Endodermal cell (in vitro differentiated cells): Measurements from ENCODE around the gene ADAM23. TPM values are rescaled to one million over a fixed set of nuclear protein-coding genes. Genes with fewer than 3 reads are reported as not detected.

ENCODE experiments used
- DNase-seq: peaks from one replicate; pipeline ENCODE4 v3.0.0-alpha.2; 2017
- H3K27ac ChIP-seq: 2 replicates; pipeline ENCODE4 v1.5.1; 2013; ENCODE audit warnings: mild to moderate bottlenecking, low read depth, low read length, moderate library complexity
- H3K27me3 ChIP-seq: 2 replicates; pipeline ENCODE4 v1.6.1; 2013; ENCODE audit warnings: mild to moderate bottlenecking, low read length, moderate library complexity; ENCODE audit not compliant: insufficient read depth, control insufficient read depth, poor library complexity, severe bottlenecking
- H3K36me3 ChIP-seq: 2 replicates; pipeline ENCODE4 v1.7.0; 2013; ENCODE audit warnings: mild to moderate bottlenecking, low read length, moderate library complexity; ENCODE audit not compliant: control insufficient read depth, insufficient read depth
- H3K4me1 ChIP-seq: one replicate; pipeline ENCODE4 v1.7.0; 2013; ENCODE audit warnings: low read length; ENCODE audit not compliant: control insufficient read depth, insufficient read depth
- H3K4me3 ChIP-seq: 2 replicates; pipeline ENCODE4 v1.5.1; 2013; ENCODE audit warnings: mild to moderate bottlenecking, low read length, moderate library complexity
- H3K9ac ChIP-seq: 2 replicates; pipeline ENCODE4 v1.6.1; 2013; ENCODE audit warnings: mild to moderate bottlenecking, low read length, moderate library complexity; ENCODE audit not compliant: poor library complexity, severe bottlenecking; ENCODE audit errors: extremely low read depth
- H3K9me3 ChIP-seq: 2 replicates; pipeline ENCODE4 v1.6.1; 2013; ENCODE audit warnings: mild to moderate bottlenecking, low read length, moderate library complexity; ENCODE audit not compliant: control insufficient read depth
- H3K27ac Mint-ChIP-seq: 2 replicates; pipeline ENCODE4 v1.8.0; 2020; ENCODE audit warnings: mixed read lengths
- H3K27me3 Mint-ChIP-seq: 2 replicates; pipeline ENCODE4 v1.8.0; 2021; ENCODE audit warnings: mild to moderate bottlenecking, mixed read lengths; ENCODE audit not compliant: insufficient read depth
- H3K36me3 Mint-ChIP-seq: 2 replicates; pipeline ENCODE4 v1.8.0; 2020; ENCODE audit warnings: low read depth, mixed read lengths
- H3K4me1 Mint-ChIP-seq: 2 replicates; pipeline ENCODE4 v1.8.0; 2020; ENCODE audit warnings: mixed read lengths
- H3K4me3 Mint-ChIP-seq: 2 replicates; pipeline ENCODE4 v1.8.0; 2020; ENCODE audit warnings: mild to moderate bottlenecking, moderate library complexity, mixed read lengths
- H3K9me3 Mint-ChIP-seq: 2 replicates; pipeline ENCODE4 v1.8.0; 2020; ENCODE audit warnings: mild to moderate bottlenecking, mixed read lengths
- WGBS, 2 experiments: methylation state at CpG; one replicate each; pipeline versions ENCODE4 v1.1.5 to v1.1.7; 2013; ENCODE audit warnings: missing lambda C conversion rate in 2 of 2, mixed read lengths in 1 of 2; ENCODE audit not compliant: insufficient coverage in 1 of 2, insufficient read length in 1 of 2; 5-methylcytosine and 5-hydroxymethylcytosine counted together
- total RNA-seq, 2 donors: library from RNA; stranded (reverse); fragmentation: NEBNext Ultra II Directional in 1 of 2; extraction: Animal tissue kit (Norgen Biotek cat#: 25700) in 1 of 2; gene quantifications; 2 replicates in 1 of 2; 3 replicates in 1 of 2; pipeline ENCODE4 v1.2.1, GENCODE V29; 2021
- TF ChIP-seq, protein P1 (sequence below): fragments of 200-600 bp; sonication (generic); conservative IDR thresholded peaks from 2 replicates; pipeline ENCODE4 v1.5.0; 2021; ENCODE audit warnings: antibody characterized with exemption, mild to moderate bottlenecking

ADAM23 gene
- total RNA-seq, 2 donors from 2014 or later, result 25.4 to 34.2 TPM

DNA sequence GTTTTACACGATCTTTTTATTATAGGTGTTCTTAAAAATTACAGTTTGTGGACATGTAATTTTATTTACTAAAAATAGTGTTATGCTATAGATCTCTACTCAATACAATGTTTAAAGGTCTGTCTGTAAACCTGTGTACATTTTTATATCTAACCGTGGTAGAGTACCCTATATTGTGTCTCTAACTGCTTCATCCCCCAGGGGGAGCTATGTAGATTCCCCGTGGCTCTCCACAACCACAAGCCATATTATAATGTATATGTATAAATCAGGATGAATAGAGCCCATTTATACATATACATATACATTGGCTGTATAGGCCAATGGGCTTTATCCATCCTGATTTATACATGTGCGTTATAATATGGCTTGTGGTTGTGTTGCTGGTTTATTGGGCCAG lies 59.4 kb downstream of the ADAM23 start:
- no peak overlapping the region for H3K27ac Mint-ChIP-seq
- no peaks in the 10 kb centered on the region for H3K27me3 Mint-ChIP-seq
- H3K4me3 Mint-ChIP-seq, result no peak overlapping the region
- H3K9me3 ChIP-seq, result no peaks in the 10 kb centered on the region
- no peaks in the 10 kb centered on the region for H3K36me3 ChIP-seq
- no peak overlapping the region for H3K4me3 ChIP-seq
- H3K4me1 Mint-ChIP-seq, result peaks cover 10% of the 10 kb centered on the region
- WGBS, 2 experiments, result 98% methylated on average over 3 of the region's 4 CpGs; no CpG with 5 or more reads in 1 of the 2 experiments
- H3K4me1 ChIP-seq, result no peaks in the 10 kb centered on the region
- DNase-seq, result no peak
- H3K9me3 Mint-ChIP-seq, result no peaks in the 10 kb centered on the region
- H3K27me3 ChIP-seq, result no peaks in the 10 kb centered on the region
- no peak overlapping the region for H3K27ac ChIP-seq
- H3K9ac ChIP-seq, result no peak overlapping the region
- H3K36me3 Mint-ChIP-seq, result peaks cover 8% of the 10 kb centered on the region
- TF ChIP-seq, protein P1, sequence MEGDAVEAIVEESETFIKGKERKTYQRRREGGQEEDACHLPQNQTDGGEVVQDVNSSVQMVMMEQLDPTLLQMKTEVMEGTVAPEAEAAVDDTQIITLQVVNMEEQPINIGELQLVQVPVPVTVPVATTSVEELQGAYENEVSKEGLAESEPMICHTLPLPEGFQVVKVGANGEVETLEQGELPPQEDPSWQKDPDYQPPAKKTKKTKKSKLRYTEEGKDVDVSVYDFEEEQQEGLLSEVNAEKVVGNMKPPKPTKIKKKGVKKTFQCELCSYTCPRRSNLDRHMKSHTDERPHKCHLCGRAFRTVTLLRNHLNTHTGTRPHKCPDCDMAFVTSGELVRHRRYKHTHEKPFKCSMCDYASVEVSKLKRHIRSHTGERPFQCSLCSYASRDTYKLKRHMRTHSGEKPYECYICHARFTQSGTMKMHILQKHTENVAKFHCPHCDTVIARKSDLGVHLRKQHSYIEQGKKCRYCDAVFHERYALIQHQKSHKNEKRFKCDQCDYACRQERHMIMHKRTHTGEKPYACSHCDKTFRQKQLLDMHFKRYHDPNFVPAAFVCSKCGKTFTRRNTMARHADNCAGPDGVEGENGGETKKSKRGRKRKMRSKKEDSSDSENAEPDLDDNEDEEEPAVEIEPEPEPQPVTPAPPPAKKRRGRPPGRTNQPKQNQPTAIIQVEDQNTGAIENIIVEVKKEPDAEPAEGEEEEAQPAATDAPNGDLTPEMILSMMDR, result peak; percentile 67

GRCh38 chr2:206511283-206511682 lies 68.0 kb downstream of the ADAM23 start:
- H3K27ac Mint-ChIP-seq, result no peak overlapping the region
- no peak for DNase-seq
- TF ChIP-seq, protein P1, result no peak
- Histone ChIP-seq H3K4me3 (no peak overlapping the region), H3K9ac (no peak overlapping the region), H3K9me3 (no peaks in the 10 kb centered on the region), H3K36me3 (no peaks in the 10 kb centered on the region), H3K27ac (no peak overlapping the region), H3K4me1 (peaks cover 1% of the 10 kb centered on the region), H3K27me3 (no peaks in the 10 kb centered on the region)
- H3K9me3 Mint-ChIP-seq, result no peaks in the 10 kb centered on the region
- H3K4me1 Mint-ChIP-seq, result peaks cover 5% of the 10 kb centered on the region
- 83% methylated on average over 2 of the region's 2 CpGs; no CpG with 5 or more reads in 1 of the 2 experiments for WGBS, 2 experiments
- H3K27me3 Mint-ChIP-seq, result no peaks in the 10 kb centered on the region
- H3K36me3 Mint-ChIP-seq, result peaks cover 3% of the 10 kb centered on the region
- no peak overlapping the region for H3K4me3 Mint-ChIP-seq

GRCh38 chr2:206512999-206513398 lies 69.7 kb downstream of the ADAM23 start:
- Mint-ChIP-seq H3K27me3 (no peaks in the 10 kb centered on the region), H3K9me3 (no peaks in the 10 kb centered on the region), H3K4me3 (no peak overlapping the region), H3K27ac (no peak overlapping the region), H3K4me1 (peaks cover 15% of the 10 kb centered on the region), H3K36me3 (no peaks in the 10 kb centered on the region)
- H3K9me3 ChIP-seq, result no peaks in the 10 kb centered on the region
- no peak overlapping the region for H3K4me3 ChIP-seq
- DNase-seq, result no peak
- no peaks in the 10 kb centered on the region for H3K27me3 ChIP-seq
- H3K27ac ChIP-seq, result no peak overlapping the region
- TF ChIP-seq, protein P1, result no peak
- H3K4me1 ChIP-seq, result peaks cover 5% of the 10 kb centered on the region
- H3K36me3 ChIP-seq, result no peaks in the 10 kb centered on the region
- WGBS, 2 experiments, result 96% methylated on average over 1 of the region's 1 CpG; no CpG with 5 or more reads in 1 of the 2 experiments
- no peak overlapping the region for H3K9ac ChIP-seq
